Left renal cortex interstitium (tissue), 4 donors: ENCODE results near the gene PPP1R9B. TPM values are rescaled to one million over a fixed set of nuclear protein-coding genes. Genes with fewer than 3 reads are reported as not detected.

Experiments
- DNase-seq, 4 donors: peaks; one replicate each; pipeline ENCODE4 v3.0.0-alpha.2; 2013; ENCODE audit warnings: low read depth in 4 of 4, low spot score in 2 of 4, missing footprints in 1 of 4
- polyA plus RNA-seq, 4 donors: library from polyadenylated mRNA; unstranded; fragments of 120-200 nt; gene quantifications; one replicate each; pipeline ENCODE4 v1.2.1, GENCODE V29; 2013; ENCODE audit not compliant: insufficient read length in 4 of 4

PPP1R9B gene
- polyA plus RNA-seq, 4 donors = 44.8 to 55.2 (median 47.6) TPM

GRCh38 chr17:50144845-50145531, 5.5 kb downstream of the PPP1R9B start:
- no peak for DNase-seq

- DNase-seq = no peak
These were observed 6.1 kb downstream of the PPP1R9B start for GRCh38 chr17:50144355-50144754.

- DNase-seq = no peak
These were observed 6.9 kb downstream of the PPP1R9B start for GRCh38 chr17:50143461-50144176.

GRCh38 chr17:50141745-50142110, 8.7 kb downstream of the PPP1R9B start:
- DNase-seq = no peak

GRCh38 chr17:50141026-50141744, 9.3 kb downstream of the PPP1R9B start:
- no peak for DNase-seq

GRCh38 chr17:50139950-50140885, 10.3 kb downstream of the PPP1R9B start:
- no peak for DNase-seq

GRCh38 chr17:50139185-50139783, 11.2 kb downstream of the PPP1R9B start:
- no peak for DNase-seq

- DNase-seq = no peak
These were observed 13.4 kb downstream of the PPP1R9B start for GRCh38 chr17:50137042-50137441.

- no peak for DNase-seq
These were observed 14.3 kb downstream of the PPP1R9B start for GRCh38 chr17:50136096-50136687.

GRCh38 chr17:50135316-50136095, 15.0 kb downstream of the PPP1R9B start:
- DNase-seq = no peak

- no peak for DNase-seq
These were observed 16.0 kb downstream of the PPP1R9B start for GRCh38 chr17:50134206-50135110.

- no peak for DNase-seq
These were observed 16.7 kb downstream of the PPP1R9B start for GRCh38 chr17:50133769-50134099.

- no peak for DNase-seq
These were observed 17.3 kb downstream of the PPP1R9B start for GRCh38 chr17:50133028-50133768.

- DNase-seq = no peak
These were observed 18.2 kb downstream of the PPP1R9B start for GRCh38 chr17:50132104-50132794.

- no peak for DNase-seq
These were observed 19.7 kb downstream of the PPP1R9B start for GRCh38 chr17:50130559-50131305.
